Subcutaneous abdominal adipose tissue (tissue), 5 donors: ENCODE results near the gene CCDC92.

Source experiments
- H3K27ac ChIP-seq: one replicate; pipeline ENCODE4 v1.7.0; 2013; ENCODE audit warnings: low read depth, mild to moderate bottlenecking, inconsistent platforms, low read length, moderate library complexity
- H3K27me3 ChIP-seq, 5 donors: one replicate each; pipeline ENCODE4 v1.7.0; 2013; ENCODE audit warnings: low read length in 5 of 5, inconsistent platforms in 1 of 5; ENCODE audit not compliant: control insufficient read depth in 5 of 5, insufficient read depth in 4 of 5
- H3K36me3 ChIP-seq, 5 donors: one replicate each; pipeline ENCODE4 v1.7.0; 2013; ENCODE audit warnings: low read length in 5 of 5; ENCODE audit not compliant: control insufficient read depth in 5 of 5, insufficient read depth in 5 of 5
- H3K4me1 ChIP-seq, 5 donors: one replicate each; pipeline ENCODE4 v1.7.0; 2013; ENCODE audit warnings: low read length in 5 of 5, mild to moderate bottlenecking in 3 of 5, moderate library complexity in 1 of 5; ENCODE audit not compliant: control insufficient read depth in 5 of 5, insufficient read depth in 5 of 5
- H3K4me3 ChIP-seq, 5 donors: one replicate each; pipeline ENCODE4 v1.7.0; 2013; ENCODE audit warnings: low read length in 5 of 5, low read depth in 1 of 5
- H3K9ac ChIP-seq, 5 donors: one replicate each; pipeline ENCODE4 v1.7.0; 2013; ENCODE audit warnings: low read length in 5 of 5, mild to moderate bottlenecking in 4 of 5, moderate library complexity in 3 of 5
- H3K9me3 ChIP-seq, 5 donors: one replicate each; pipeline ENCODE4 v1.7.0; 2013; ENCODE audit warnings: low read length in 5 of 5; ENCODE audit not compliant: control insufficient read depth in 5 of 5
- donor health status: healthy.
- donor health status: healthy.
- donor health status: healthy.
- donor health status: healthy.
- donor health status: healthy.

CCDC92 gene

DNA sequence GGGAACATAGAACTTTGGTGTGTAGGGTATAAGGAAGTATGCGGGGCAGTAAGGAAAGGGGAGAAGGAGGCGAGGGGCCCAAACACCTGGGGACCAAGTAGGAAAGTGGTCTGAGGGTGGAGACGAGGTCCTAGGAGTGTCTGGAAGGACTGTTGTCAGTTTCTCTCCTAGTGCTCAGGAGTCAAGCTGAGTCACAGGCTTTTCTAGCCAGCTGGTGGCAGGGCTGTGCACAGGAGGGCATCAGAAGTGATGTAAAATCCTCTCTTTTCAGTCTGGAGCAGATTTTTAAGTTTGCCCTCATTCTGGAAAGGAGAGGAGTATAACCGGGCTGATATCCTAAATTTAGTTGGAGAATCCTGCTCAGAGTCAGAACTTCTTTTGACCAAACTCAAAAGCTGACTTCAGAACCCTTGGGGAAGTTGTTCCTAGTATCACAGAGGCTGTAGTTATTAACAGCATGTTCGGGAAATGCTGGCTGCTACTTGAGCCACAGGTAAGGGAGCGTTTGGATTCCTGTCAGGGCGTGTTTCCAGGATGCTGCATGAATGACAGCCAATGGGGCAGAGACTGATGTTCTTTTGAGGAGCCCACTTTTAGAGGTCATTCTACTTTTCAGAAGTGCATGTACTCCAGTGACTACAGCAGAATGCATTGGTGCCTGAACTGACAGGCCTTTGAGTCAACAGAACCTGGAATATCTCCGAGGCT is 19.6 kb upstream of the CCDC92 start:
- Histone ChIP-seq H3K27me3 (no peaks in the 10 kb centered on the region), H3K4me1 (peaks cover 8 to 68% (median 48%) of the 10 kb centered on the region in 5 donors), H3K9ac (no peak overlapping the region), H3K36me3 (peaks cover 10 to 20% (median 17%) of the 10 kb centered on the region in 5 donors), H3K9me3 (no peaks in the 10 kb centered on the region), H3K4me3 (no peak overlapping the region), H3K27ac (peak overlapping the region; percentile 66)

DNA sequence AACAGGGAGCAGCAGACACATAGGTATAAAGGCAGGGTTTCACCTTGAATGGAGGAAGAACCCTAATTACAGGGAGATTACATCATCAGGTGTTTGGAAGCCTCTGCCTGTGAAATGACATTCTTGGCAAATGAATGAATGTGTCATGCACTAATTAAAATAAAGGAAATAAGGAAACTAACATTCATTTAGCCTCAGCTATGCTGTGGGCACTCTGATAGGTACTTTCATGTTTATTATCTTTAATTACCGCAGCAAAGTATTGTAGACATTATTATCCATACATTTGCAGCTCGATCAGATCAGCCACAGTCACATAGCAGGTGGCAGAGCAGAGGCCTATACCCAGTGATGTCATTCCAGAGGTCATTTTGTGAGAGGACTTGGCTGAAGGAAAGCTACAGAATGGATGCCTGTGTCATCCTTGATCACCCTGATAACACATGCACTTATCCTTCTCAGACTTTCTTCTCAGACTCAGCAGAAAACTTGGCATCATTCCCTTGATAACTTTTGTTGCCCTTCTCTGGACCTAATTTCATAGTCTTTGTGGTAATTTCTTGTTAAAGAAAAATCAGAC is 18.8 kb upstream of the CCDC92 start:
- peaks cover 8 to 68% (median 51%) of the 10 kb centered on the region in 5 donors for H3K4me1 ChIP-seq
- H3K27me3 ChIP-seq = no peaks in the 10 kb centered on the region
- no peaks in the 10 kb centered on the region for H3K9me3 ChIP-seq
- H3K9ac ChIP-seq = peak overlapping the region in 1 of 5 donors; percentile 45
- H3K4me3 ChIP-seq = no peak overlapping the region
- peak overlapping the region; percentile 66 for H3K27ac ChIP-seq
- H3K36me3 ChIP-seq = peaks cover 10 to 19% (median 17%) of the 10 kb centered on the region in 5 donors

DNA sequence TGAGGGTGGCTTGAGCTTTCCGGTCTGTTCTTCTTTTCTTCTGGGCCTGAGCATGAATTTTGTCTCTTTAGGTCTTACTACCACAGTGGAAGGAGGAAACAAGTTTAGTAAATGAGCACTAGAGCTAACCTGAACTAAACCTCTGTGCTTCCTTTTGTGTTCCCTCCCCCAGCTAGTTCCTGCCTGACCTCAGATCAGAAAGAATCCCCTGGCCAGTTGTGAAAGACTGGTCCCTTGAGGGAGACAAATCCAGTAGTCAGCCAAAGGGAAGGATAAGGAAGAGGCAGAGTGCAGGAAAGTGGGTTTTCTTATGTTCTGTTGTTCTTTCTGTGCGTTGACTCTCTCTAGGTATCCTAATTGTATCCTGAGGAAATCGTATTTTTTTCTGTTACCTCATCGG is 17.9 kb upstream of the CCDC92 start:
- H3K36me3 ChIP-seq = peaks cover 10 to 19% (median 15%) of the 10 kb centered on the region in 5 donors
- peaks cover 5 to 66% (median 47%) of the 10 kb centered on the region in 5 donors for H3K4me1 ChIP-seq
- H3K27me3 ChIP-seq = no peaks in the 10 kb centered on the region
- H3K9me3 ChIP-seq = no peaks in the 10 kb centered on the region
- H3K9ac ChIP-seq = peak overlapping the region in 2 of 5 donors; percentile 1 to 45
- H3K27ac ChIP-seq = peak overlapping the region; percentile 66
- H3K4me3 ChIP-seq = peak overlapping the region in 2 of 5 donors; percentile 20 to 26

- Histone ChIP-seq H3K4me1 (peaks cover 5 to 64% (median 47%) of the 10 kb centered on the region in 5 donors), H3K9me3 (no peaks in the 10 kb centered on the region), H3K36me3 (peaks cover 10 to 19% (median 15%) of the 10 kb centered on the region in 5 donors), H3K27ac (peak overlapping the region; percentile 66), H3K9ac (no peak overlapping the region), H3K27me3 (no peaks in the 10 kb centered on the region), H3K4me3 (no peak overlapping the region)
Measured at GRCh38 chr12:123989753-123990152, 17.1 kb upstream of the CCDC92 start.

GRCh38 chr12:123989168-123989567 is 16.5 kb upstream of the CCDC92 start:
- H3K4me3 ChIP-seq = no peak overlapping the region
- H3K9ac ChIP-seq = no peak overlapping the region
- H3K27me3 ChIP-seq = no peaks in the 10 kb centered on the region
- H3K27ac ChIP-seq = peak overlapping the region; percentile 66
- H3K9me3 ChIP-seq = no peaks in the 10 kb centered on the region
- H3K36me3 ChIP-seq = peaks cover 10 to 19% (median 15%) of the 10 kb centered on the region in 5 donors
- peaks cover 5 to 70% (median 47%) of the 10 kb centered on the region in 5 donors for H3K4me1 ChIP-seq

GRCh38 chr12:123987022-123987421 is 14.4 kb upstream of the CCDC92 start:
- Histone ChIP-seq H3K4me3 (no peak overlapping the region), H3K4me1 (peaks cover 5 to 73% (median 50%) of the 10 kb centered on the region in 5 donors), H3K27me3 (no peaks in the 10 kb centered on the region), H3K36me3 (peaks cover 5 to 18% (median 11%) of the 10 kb centered on the region in 5 donors), H3K9ac (peak overlapping the region in 1 of 5 donors; percentile 34), H3K9me3 (no peaks in the 10 kb centered on the region), H3K27ac (peak overlapping the region; percentile 66)

DNA sequence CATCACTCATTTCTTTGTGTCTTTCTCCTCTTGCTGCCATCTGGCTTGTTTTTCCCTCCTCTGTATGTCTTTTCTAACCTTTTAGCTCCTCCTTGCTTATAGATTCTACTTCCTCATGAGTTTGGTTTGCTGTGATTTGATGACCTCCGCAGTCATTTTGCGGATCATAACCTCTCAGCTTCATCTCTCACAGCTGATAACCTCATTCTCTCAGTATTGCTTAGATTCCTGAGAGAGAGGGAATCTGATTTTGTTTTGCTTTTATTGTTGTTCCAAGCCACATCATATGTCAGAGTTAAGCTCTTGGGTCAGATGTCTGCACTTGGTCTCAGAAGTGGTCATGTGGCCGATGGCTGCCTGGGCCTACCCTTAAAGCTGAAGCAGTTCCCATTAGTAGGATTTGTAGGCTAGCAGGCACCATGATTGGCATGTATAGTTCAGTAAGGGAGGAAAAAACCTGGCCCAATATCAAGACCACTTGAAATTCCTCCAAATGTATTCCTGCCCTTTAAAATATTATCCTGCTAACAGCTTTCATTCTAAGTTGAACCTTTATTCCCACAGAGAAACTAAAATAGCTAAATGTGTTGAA is 13.8 kb upstream of the CCDC92 start:
- H3K9ac ChIP-seq = peak overlapping the region in 4 of 5 donors; percentile 1 to 56 (median 20)
- H3K27me3 ChIP-seq = no peaks in the 10 kb centered on the region
- H3K27ac ChIP-seq = peak overlapping the region; percentile 66

DNA sequence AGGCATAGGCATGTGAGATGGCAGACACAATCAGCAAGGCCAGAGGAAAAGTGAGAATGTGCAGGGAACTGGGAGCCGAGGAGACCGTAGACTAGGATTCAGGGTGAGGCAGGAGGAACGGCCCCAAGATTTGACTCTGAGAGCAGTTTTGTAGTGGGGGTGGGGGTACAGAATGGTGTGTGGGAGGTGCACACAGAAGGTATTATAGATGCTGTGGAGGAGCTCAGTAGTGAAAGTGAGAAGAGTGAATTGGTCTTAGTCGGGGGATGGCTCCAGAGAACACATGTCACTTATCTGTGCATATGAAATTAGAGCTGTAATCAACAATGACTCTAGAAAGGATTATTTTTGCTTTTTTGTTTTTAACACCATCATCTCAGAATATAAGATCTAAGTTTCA is 12.3 kb upstream of the CCDC92 start:
- peak overlapping the region; percentile 64 for H3K27ac ChIP-seq
- no peak overlapping the region for H3K9ac ChIP-seq
- peaks cover 0 to 52% (median 32%) of the 10 kb centered on the region in 5 donors for H3K4me1 ChIP-seq

More for the DNA sequence above, 13.8 kb upstream of the CCDC92 start:
- H3K9me3 ChIP-seq = no peaks in the 10 kb centered on the region
- H3K4me3 ChIP-seq = no peak overlapping the region
- peaks cover 5 to 20% (median 13%) of the 10 kb centered on the region in 5 donors for H3K36me3 ChIP-seq
- peaks cover 5 to 68% (median 47%) of the 10 kb centered on the region in 5 donors for H3K4me1 ChIP-seq

GRCh38 chr12:123983822-123984485 is 11.3 kb upstream of the CCDC92 start:
- Histone ChIP-seq H3K9ac (peak overlapping the region in 1 of 5 donors; percentile 21), H3K4me3 (no peak overlapping the region), H3K36me3 (peaks cover 3 to 17% (median 10%) of the 10 kb centered on the region in 5 donors), H3K27me3 (no peaks in the 10 kb centered on the region), H3K9me3 (no peaks in the 10 kb centered on the region), H3K4me1 (peaks cover 0 to 42% (median 25%) of the 10 kb centered on the region in 5 donors), H3K27ac (peak overlapping the region; percentile 64)

More for the DNA sequence above, 12.3 kb upstream of the CCDC92 start:
- Histone ChIP-seq H3K27me3 (no peaks in the 10 kb centered on the region), H3K36me3 (peaks cover 5 to 21% (median 13%) of the 10 kb centered on the region in 5 donors), H3K4me3 (no peak overlapping the region), H3K9me3 (no peaks in the 10 kb centered on the region)
